COLO668 (cell line): ENCODE data around the gene OR2M7.
"Not testable (repeated sequence)": the region's sequence is repeated elsewhere in the genome, so short reads cannot be mapped to it uniquely, and the experiment has no call there.

Experiments
- DNase-seq: peaks from one replicate; lab custom pipeline; 2025; ENCODE audit not compliant: unreplicated experiment; lab: John Stamatoyannopoulos, UW

OR2M7 gene, protein sequence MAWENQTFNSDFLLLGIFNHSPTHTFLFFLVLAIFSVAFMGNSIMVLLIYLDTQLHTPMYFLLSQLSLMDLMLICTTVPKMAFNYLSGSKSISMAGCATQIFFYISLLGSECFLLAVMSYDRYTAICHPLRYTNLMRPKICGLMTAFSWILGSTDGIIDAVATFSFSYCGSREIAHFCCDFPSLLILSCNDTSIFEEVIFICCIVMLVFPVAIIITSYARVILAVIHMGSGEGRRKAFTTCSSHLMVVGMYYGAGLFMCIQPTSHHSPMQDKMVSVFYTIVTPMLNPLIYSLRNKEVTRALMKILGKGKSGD

DNA sequence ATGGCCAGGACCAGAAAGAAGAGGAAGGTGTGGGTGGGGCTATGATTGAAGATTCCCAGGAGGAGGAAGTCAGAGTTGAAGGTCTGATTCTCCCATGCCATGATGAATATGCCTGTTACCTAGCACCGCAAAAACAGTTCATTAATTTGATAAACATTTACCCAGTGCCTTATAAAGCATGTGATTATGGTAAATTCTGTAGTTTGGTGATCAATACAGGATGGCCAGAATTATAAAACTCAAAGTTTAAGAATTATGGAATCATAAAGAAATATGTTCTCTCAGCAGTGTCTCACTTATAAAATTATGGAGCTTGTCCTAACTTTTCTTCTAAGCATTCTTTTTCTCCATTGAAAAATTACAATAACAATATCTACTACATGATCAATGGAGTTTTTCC lies at the start of gene OR2M7:
TSS of gene OR2M7 (minus strand) at position 101 of the 400 bp plus-strand sequence. CDS start at position 101, 0 bp downstream.
- DNase-seq = no peak

DNA sequence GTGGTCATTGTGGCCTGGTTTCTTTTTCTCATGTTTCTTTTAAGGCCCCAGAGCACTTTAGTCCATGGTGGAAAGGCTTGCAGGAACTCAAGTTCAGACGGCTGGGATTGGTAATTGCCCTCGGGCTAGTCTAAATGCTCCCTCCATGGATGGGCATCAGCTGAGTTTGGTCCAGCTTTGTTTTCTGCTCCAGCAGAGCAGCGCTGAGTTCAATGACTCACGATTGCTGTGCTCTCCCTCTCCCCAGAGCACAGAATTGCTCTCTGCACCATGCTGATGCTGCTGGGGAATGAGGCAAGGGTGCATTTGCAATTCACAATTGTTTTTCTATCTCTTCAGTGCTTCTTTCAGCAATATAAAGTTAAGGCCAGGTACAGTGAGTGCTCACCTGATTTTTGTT lies 49.4 kb upstream of the OR2M7 start:
- DNase-seq = no peak

DNA sequence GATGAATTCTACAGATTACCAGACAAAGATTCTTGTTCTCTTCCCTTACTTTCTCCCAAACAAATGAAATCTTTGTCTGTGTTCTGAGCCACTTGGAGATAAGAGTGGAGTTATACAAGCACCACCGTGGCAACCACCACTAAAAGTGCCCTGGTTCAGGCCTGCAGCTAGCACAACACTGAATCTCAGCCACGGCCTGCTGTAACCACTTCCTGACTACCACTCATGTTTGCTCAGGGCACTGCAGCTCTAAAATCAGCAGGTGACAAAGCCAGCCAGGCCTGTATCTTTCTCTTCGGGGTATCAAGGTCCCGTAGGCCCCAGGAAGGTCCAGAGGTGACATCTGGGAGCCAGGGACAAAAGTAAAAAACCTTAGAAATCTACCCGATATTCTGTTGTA lies 48.0 kb upstream of the OR2M7 start:
- no peak for DNase-seq

DNA sequence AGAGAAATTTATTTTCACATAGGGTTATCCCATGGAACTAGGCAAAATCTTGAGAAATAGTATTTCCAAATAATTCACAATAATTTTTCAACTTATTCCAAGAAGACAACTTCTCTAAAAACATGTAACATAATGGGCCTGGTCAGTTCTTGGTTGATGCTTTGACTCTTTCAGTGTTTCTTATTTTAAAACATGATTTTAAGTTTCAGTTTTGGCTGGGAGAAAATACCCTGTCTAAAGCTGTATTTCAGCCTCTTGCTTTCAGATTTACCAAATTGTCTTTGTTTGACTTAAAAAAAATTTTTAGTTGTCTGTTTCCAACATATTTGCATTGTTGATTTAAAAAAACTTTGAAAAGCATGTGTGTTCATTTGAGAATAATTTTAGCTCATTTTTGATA lies 42.2 kb upstream of the OR2M7 start:
- DNase-seq = no peak

DNA sequence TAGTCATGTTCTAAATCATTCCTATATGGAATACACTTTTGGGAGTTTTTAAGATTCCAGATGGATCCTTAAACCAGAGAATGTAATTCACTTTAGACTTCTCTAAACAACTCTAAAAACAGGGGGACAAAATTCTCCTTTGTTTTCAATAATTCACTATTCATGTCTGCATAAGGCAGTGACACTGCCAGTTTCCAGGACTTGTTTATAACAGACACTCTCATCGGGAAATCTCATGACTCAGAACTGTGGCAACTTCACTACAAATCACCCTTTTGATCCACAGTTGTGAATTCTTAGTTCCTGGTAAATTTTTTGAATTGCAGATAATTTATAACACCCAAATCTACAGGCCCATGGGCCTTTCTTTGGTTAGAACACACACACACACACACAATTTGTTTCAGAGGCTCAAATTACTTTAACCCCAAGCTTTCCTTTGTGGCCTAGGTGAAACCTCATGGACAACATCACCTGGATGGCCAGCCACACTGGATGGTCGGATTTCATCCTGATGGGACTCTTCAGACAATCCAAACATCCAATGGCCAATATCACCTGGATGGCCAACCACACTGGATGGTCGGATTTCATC lies 36.9 kb upstream of the OR2M7 start, which contains the start of gene OR2T4:
TSS of gene OR2T4 (plus strand) at position 545 of the 595 bp plus-strand sequence. CDS start at position 545, 0 bp downstream.
- DNase-seq = no peak

DNA sequence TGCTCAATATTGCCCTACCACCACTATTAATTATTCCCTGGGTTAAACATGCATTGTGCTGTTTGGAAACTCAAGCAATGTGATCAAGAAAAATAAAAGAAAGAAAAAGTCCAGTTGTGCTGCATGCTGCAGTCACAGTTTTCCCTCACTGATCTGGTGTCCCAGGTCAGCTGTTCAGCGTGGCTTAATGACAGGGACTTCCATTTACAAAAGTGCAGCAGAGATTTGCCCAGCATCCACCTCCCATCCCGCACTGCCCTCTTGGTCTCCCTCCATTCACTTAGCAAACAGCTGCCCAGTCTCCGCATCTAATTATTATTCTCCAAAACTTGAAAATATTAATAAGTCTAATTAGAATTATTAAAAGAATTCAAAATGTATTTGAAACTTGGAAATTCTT lies 35.0 kb upstream of the OR2M7 start:
- DNase-seq = no peak

DNA sequence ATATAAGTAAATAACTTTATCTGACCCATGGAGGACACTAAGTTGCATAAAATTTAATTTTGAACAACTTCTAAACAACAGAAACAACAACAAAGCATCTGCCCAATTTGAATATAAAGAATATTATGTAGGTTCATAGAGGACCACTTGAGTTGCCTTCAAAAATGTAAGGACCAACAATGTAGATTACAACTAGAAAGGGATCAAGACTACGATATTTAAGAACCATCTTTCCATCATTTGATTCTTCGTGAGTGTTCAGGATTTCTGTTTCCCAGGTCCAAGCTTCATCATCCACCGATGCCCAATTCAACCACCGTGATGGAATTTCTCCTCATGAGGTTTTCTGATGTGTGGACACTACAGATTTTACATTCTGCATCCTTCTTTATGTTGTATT lies 24.1 kb upstream of the OR2M7 start, which contains the start of gene OR14C36:
TSS of gene OR14C36 (plus strand) at position 301 of the 400 bp plus-strand sequence. CDS start at position 301, 0 bp downstream.
- no peak for DNase-seq

DNA sequence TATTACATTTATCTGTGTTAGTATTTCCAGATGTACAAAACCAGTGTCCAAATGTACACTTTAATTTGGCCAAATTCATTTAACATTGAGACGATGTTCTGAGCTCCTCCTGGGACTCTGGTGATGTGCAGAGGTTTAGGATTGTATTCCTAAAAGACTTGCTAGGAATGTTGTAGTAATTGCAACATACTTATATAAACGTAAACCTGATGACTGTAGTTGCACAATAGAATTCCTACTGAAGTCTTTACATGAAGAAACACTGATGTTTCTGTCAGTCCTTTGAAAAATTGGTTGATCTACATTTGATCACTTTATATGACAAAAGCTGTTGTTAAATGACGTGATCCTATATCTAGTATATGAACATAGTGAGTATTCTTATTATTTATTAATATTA lies 19.1 kb upstream of the OR2M7 start:
- DNase-seq = no peak

DNA sequence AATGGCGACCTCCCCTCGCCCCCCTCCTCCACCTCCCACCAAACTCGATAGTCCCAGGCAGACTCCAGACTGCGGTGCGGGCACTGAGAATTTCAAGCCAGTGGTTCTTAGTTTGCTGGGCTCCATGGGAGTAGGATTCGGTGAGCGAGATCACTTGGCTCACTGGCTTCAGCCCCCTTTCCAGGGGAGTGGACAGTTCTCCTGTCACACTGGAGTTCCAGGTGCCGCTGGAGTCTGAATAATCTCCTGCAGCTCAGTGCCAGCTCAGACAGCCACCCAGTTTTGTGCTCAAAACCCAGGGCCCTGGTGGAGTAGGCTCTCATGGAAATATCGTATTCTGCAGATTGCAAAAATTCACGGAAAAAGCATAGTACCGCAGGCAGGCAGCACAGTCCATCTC lies 7.6 kb downstream of the OR2M7 start:
- DNase-seq = no peak

DNA sequence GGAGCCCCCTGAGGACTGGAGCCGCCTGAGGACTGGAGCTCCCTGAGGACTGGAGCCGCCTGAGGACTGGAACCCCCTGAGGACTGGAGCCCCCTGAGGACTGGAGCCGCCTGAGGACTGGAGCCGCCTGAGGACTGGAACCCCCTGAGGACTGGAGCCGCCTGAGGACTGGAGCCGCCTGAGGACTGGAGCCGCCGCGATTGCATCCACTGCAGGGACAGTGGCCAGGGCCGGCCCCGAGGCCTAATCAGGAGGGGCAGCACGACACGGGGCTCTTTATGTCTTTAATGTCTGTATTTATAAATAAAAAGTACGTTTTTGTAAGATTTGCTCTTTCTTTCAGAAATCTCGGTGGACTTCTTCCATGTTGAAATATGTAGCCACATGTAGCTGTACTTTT lies 17.6 kb downstream of the OR2M7 start:
- not testable (repeated sequence) for DNase-seq

DNA sequence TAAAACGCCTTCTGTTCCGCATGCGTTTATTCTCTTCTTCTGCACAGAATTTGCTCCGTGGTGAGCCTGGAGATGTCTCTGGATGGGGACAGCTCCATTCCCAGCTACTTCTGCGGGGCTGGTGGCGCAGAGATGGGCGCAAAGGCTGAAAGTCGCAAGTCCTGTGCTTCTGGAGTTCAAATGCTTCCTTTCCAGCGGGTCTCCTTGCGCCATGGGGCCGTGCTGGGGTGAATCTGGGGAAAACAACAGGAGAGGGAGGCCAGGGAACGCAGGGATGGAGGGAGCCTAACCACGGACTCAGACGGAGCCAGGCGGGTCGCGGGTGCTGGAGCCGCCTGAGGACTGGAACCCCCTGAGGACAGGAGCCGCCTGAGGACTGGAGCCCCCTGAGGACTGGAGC lies 18.3 kb downstream of the OR2M7 start:
- no peak for DNase-seq

DNA sequence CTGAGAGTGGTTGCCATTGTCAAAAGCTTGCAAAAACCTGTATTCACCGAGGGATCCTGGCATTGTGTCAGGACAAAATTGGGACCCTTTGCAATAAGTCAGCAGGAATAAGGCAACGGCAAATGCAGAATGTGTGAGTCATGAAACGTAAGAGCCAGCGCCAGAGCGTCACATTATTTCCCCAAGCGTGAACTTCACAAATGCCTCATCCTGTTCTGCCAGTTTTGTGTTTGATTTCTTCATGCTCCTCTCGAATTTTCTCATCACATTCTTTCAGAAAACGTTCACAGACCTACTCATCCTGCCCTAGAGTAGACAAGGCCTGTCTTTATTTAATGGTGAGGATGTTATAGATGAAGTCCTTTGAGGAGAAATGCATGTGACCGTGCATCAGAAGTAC lies 18.7 kb downstream of the OR2M7 start:
- DNase-seq = not testable (repeated sequence)

DNA sequence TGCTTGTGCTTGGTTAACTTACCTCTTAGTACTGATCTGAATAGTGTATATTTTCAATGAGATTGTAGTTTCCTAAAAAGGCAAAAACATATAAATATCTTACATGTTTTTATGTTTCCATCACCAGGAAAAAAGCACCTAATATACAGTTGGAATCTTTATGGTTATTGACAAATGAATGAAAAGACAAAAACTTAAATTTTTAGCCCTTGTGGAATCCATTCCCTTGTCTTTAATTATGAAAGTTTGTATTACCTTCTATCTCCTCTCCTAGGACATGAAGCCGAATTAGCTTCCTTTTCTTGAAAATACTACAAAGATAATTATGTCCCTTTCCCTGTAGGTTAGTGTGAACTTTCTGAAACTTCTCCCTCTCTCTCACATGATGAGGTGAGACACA lies 21.0 kb downstream of the OR2M7 start, which contains the start of gene OR2T12:
TSS of gene OR2T12 (minus strand) at position 101 of the 400 bp plus-strand sequence. CDS start 7,846 bp downstream, outside the sequence.
- no peak for DNase-seq

DNA sequence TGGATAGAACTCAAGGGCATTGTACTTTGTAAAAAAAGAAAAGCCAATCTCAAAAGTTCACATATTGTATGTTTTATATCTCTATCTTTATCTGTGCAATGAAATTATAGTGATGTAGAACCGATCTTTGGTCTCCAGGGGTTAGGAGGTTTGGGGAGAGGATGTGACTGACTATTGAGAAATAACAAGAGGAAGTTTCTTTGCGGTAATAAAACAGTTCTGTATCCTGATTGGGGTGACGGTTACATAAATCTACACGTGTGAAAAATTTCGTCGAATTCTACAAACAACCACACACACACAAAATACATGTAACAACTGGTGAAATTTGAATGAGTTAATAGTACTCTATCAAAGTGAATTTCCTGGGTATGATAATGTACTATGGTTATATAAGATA lies 36.0 kb downstream of the OR2M7 start:
- no peak for DNase-seq

DNA sequence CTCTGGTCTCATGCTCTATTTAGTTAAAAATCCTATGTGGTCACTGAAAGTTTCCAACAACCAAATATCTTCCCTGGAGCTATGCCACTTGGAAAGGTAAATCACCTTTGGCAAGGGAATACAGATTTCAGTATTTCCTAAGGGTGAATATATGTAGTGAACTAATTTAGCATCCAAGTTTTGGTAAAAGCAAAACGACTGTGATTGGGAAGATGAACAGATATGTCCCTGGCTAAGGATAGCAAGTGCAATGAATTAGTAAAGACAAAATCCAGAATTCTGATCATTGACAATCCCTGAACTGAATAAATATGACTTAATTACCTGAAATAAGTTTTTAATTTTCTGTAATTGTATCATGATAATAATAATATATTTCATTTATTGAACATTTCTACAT lies 46.5 kb downstream of the OR2M7 start, which contains the start of gene OR2T33:
TSS of gene OR2T33 (minus strand) at position 101 of the 400 bp plus-strand sequence. CDS start 4,162 bp downstream, outside the sequence.
- DNase-seq = no peak
